ENCODE results near the gene PPP1R11. TPM values are rescaled to one million over a fixed set of nuclear protein-coding genes. Genes with fewer than 3 reads are reported as not detected.

The PPP1R11 gene
- total and polyA plus RNA-seq, 9 of the 15 experiments (the other 6 are each of a cell fraction or from before 2014, with no cell fraction given), result 17.8 to 94.8 (median 44.6) TPM

DNA sequence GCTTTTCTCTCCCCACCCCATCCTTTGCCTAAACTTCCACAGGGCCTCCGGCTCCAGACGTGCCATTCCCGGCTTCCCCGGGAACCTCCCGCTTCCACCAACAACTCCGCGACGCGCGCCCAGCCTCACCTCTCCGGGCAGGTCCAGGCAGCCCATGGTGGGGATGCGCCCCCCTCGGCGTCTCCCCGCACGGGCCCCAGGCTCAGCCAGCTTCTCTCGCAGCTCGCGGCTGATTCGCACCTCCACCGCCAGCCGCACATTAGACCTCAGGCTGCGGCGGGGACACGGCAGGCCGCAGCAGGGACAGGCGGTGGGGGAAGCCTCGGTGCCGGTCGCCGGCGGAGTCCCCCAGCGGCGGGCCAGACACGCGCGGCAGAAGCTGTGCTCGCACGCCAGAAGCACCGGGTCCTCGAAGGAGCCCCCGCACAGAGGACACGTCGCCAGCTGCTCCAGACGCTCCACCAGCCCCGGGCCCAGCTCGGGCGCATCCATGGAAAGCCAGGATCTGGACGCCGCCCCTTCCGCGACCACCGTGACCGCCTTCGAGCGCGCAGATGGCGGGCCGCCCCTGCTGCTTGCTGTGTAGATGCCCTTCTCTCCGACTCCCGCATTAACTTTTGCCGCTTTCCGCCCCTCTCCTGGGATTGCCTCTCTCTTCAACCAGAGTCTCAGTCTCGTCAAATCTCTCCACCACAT, 8.2 kb downstream of the PPP1R11 start, which contains the start of gene RNF39:
RNF39 (minus strand) TSS at position 676 of the 696 bp plus-strand sequence; CDS start at position 492, 184 bp downstream.
- TF ChIP-seq, protein P1, sequence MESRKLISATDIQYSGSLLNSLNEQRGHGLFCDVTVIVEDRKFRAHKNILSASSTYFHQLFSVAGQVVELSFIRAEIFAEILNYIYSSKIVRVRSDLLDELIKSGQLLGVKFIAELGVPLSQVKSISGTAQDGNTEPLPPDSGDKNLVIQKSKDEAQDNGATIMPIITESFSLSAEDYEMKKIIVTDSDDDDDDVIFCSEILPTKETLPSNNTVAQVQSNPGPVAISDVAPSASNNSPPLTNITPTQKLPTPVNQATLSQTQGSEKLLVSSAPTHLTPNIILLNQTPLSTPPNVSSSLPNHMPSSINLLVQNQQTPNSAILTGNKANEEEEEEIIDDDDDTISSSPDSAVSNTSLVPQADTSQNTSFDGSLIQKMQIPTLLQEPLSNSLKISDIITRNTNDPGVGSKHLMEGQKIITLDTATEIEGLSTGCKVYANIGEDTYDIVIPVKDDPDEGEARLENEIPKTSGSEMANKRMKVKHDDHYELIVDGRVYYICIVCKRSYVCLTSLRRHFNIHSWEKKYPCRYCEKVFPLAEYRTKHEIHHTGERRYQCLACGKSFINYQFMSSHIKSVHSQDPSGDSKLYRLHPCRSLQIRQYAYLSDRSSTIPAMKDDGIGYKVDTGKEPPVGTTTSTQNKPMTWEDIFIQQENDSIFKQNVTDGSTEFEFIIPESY (CRISPR knock-in tag; IDR thresholded peaks at IDR 0.05), result peak; percentile 74
- TF ChIP-seq SIX5 (IDR thresholded peaks at IDR 0.05; ENCODE audit: borderline replicate concordance in 1 of 2, insufficient read depth in 1 of 2, low read depth in 1 of 2, low read length in 2 of 2), result no peak
- TF ChIP-seq ZNF263 (CRISPR knock-in tag; IDR thresholded peaks at IDR 0.05; ENCODE audit: borderline replicate concordance), result no peak
- no peak for TF ChIP-seq FOXA1 (IDR thresholded peaks at IDR 0.05; ENCODE audit: borderline replicate concordance)
- no peak for TF ChIP-seq CTBP1 (IDR thresholded peaks at IDR 0.05; ENCODE audit: borderline replicate concordance)
- 0 out of 2 replicates have a peak, but pooled peaks cover 4% of the 10 kb centered on the region for H4K20me1 ChIP-seq (replicated peaks; ENCODE audit: control insufficient read depth, insufficient read depth, low read length)
- ChIA-PET CTCF (ENCODE audit: low intra/inter-chr PET ratio) (no interaction called here), POLR2A (interaction anchor here (1.5 kb wide), 1 partner anchor 8 kb away, joined by 4 read pairs; the partner anchor contains the start of gene PPP1R11)
- no peaks in the 10 kb centered on the region for H3K36me3 ChIP-seq (ENCODE audit: control insufficient read depth, insufficient read depth, low read length)
- no peak within 1 kb of the TSS for H3K9ac ChIP-seq (ENCODE audit: insufficient read depth in 1 of 2, low read depth in 2 of 2, low read length in 2 of 2)
- no peaks in the 10 kb centered on the region for H3K79me2 ChIP-seq (ENCODE audit: control insufficient read depth, insufficient read depth, low read length)
- ATAC-seq (no peak), FAIRE-seq (no peak), DNase-seq (ENCODE audit: extremely low read depth in 1 of 4, low spot score in 3 of 4) (no peak)
- H3K27me3 ChIP-seq (ENCODE audit: control insufficient read depth in 2 of 2, insufficient read depth in 2 of 2, low read length in 2 of 2), result peaks cover 25 to 44% of the 10 kb centered on the region in 2 experiments; a peak in 4 of 5 replicates
- intact Hi-C loops (cut with micrococcal nuclease), result no loop called here
- H3K9me3 ChIP-seq (replicated peaks; ENCODE audit: control insufficient read depth, insufficient read depth, low read depth, low read length), result no peaks in the 10 kb centered on the region
- no peak within 1 kb of the TSS for H3K27ac ChIP-seq (ENCODE audit: extremely low read depth, low read depth, low read length)
- WGBS (ENCODE audit: insufficient coverage, low coverage, missing lambda C conversion rate), result 43% methylated on average over 58 of the region's 64 CpGs
- H3K4me3 ChIP-seq, result no peak within 1 kb of the TSS
- in situ Hi-C loops (cut with MboI), result no loop called here
- H2AFZ ChIP-seq (ENCODE audit: low read depth, low read length), result no peak within 1 kb of the TSS
- H3K4me1 ChIP-seq (replicated peaks in 1 of 2; ENCODE audit: control insufficient read depth in 2 of 2, insufficient read depth in 2 of 2, low read length in 2 of 2), result peaks cover 0 to 27% of the 10 kb centered on the region in 2 experiments; a peak in 2 of 5 replicates
- BruUV-seq (replicated peaks), result no TSS peak
- H3K4me2 ChIP-seq (ENCODE audit: insufficient read depth, low read length), result no peak within 1 kb of the TSS
- no peaks in the 10 kb centered on the region for H3K9me1 ChIP-seq (ENCODE audit: control insufficient read depth, insufficient read depth, low read length)
